Skin epidermis (tissue), 12 donors: ENCODE data around the gene ABCC3.
"Not testable (repeated sequence)": the region's sequence is repeated elsewhere in the genome, so short reads cannot be mapped to it uniquely, and the experiment has no call there.

Source experiments
- H3K27ac ChIP-seq, 21 experiments: fragments of 200-600 bp; sonication (generic) in 11 of 21; one replicate each; pipeline ENCODE4 v1.5.0; 2020; ENCODE audit warnings: mild to moderate bottlenecking in 3 of 21, inconsistent platforms in 2 of 21, moderate library complexity in 2 of 21
- H3K4me3 ChIP-seq, 7 experiments: fragments of 200-600 bp; sonication (generic) in 2 of 7; one replicate each; pipeline ENCODE4 v1.5.0; 2020; ENCODE audit warnings: inconsistent platforms in 2 of 7, mild to moderate bottlenecking in 2 of 7, moderate library complexity in 1 of 7

Gene ABCC3

GRCh38 chr17:50679008-50679544, 44.4 kb downstream of the ABCC3 start:
- H3K27ac ChIP-seq = no peak overlapping the region
- no peak overlapping the region for H3K4me3 ChIP-seq

GRCh38 chr17:50680126-50680525, 45.4 kb downstream of the ABCC3 start:
- no peak overlapping the region for H3K27ac ChIP-seq

GRCh38 chr17:50680543-50681262, 46.0 kb downstream of the ABCC3 start:
- peak overlapping the region in 4 of 21 experiments; percentile 12 to 40 (median 30) for H3K27ac ChIP-seq
- not testable (repeated sequence) for H3K4me3 ChIP-seq

More at GRCh38 chr17:50680126-50680525, 45.4 kb downstream of the ABCC3 start:
- no peak overlapping the region for H3K4me3 ChIP-seq

- no peak overlapping the region for H3K4me3 ChIP-seq
- peak overlapping the region in 4 of 21 experiments; percentile 12 to 40 (median 30) for H3K27ac ChIP-seq
Observed at GRCh38 chr17:50681263-50682200, 46.9 kb downstream of the ABCC3 start.

- Histone ChIP-seq H3K27ac (no peak overlapping the region), H3K4me3 (no peak overlapping the region)
Observed at GRCh38 chr17:50682441-50682840, 47.8 kb downstream of the ABCC3 start.

- no peak overlapping the region for H3K27ac ChIP-seq
- no peak overlapping the region for H3K4me3 ChIP-seq
Observed at GRCh38 chr17:50682938-50683337, 48.3 kb downstream of the ABCC3 start.

- Histone ChIP-seq H3K4me3 (no peak overlapping the region), H3K27ac (no peak overlapping the region)
Observed at GRCh38 chr17:50683434-50684287, 49.0 kb downstream of the ABCC3 start.

- Histone ChIP-seq H3K27ac (no peak overlapping the region), H3K4me3 (no peak overlapping the region)
Observed at GRCh38 chr17:50684288-50684611, 49.6 kb downstream of the ABCC3 start.

GRCh38 chr17:50684612-50685333, 50.1 kb downstream of the ABCC3 start:
- Histone ChIP-seq H3K27ac (no peak overlapping the region), H3K4me3 (no peak overlapping the region)

GRCh38 chr17:50685334-50685665, 50.6 kb downstream of the ABCC3 start:
- no peak overlapping the region for H3K27ac ChIP-seq
- no peak overlapping the region for H3K4me3 ChIP-seq

- peak overlapping the region in 6 of 21 experiments; percentile 6 to 73 (median 64) for H3K27ac ChIP-seq
Observed at GRCh38 chr17:50685691-50686493, 51.2 kb downstream of the ABCC3 start.

GRCh38 chr17:50686494-50687199, 52.0 kb downstream of the ABCC3 start:
- Histone ChIP-seq H3K4me3 (no peak overlapping the region), H3K27ac (peak overlapping the region in 9 of 21 experiments; percentile 5 to 73 (median 65))

More at GRCh38 chr17:50685691-50686493, 51.2 kb downstream of the ABCC3 start:
- no peak overlapping the region for H3K4me3 ChIP-seq

- H3K27ac ChIP-seq = peak overlapping the region in 8 of 21 experiments; percentile 5 to 73 (median 62)
- no peak overlapping the region for H3K4me3 ChIP-seq
Observed at GRCh38 chr17:50687200-50688066, 52.8 kb downstream of the ABCC3 start.

GRCh38 chr17:50688245-50688644, 53.6 kb downstream of the ABCC3 start:
- H3K27ac ChIP-seq = no peak overlapping the region
- no peak overlapping the region for H3K4me3 ChIP-seq

- no peak overlapping the region for H3K27ac ChIP-seq
Observed at GRCh38 chr17:50689251-50689650, 54.6 kb downstream of the ABCC3 start.

GRCh38 chr17:50689956-50690886, 55.5 kb downstream of the ABCC3 start:
- Histone ChIP-seq H3K4me3 (no peak overlapping the region), H3K27ac (no peak overlapping the region)

More at GRCh38 chr17:50689251-50689650, 54.6 kb downstream of the ABCC3 start:
- H3K4me3 ChIP-seq = no peak overlapping the region
